Liver (tissue), 9 donors: Measurements from ENCODE around the gene TIMM29. TPM values are rescaled to one million over a fixed set of nuclear protein-coding genes. Genes with fewer than 3 reads are reported as not detected.

ENCODE experiments used
- DNase-seq: peaks from one replicate; pipeline ENCODE4 v3.0.0-alpha.2; 2017; ENCODE audit warnings: low spot score
- H3K27ac ChIP-seq, 2 donors: one replicate each; pipeline ENCODE4 v1.7.0; 2013; ENCODE audit warnings: inconsistent platforms in 2 of 2, low read length in 2 of 2, control low read depth in 1 of 2, low read depth in 1 of 2, mild to moderate bottlenecking in 1 of 2
- H3K27me3 ChIP-seq, 4 donors: one replicate each; pipeline versions ENCODE4 v1.6.1 to v1.7.0; 2013; ENCODE audit warnings: low read length in 3 of 4, inconsistent platforms in 1 of 4, mild to moderate bottlenecking in 1 of 4, moderate library complexity in 1 of 4; ENCODE audit not compliant: control insufficient read depth in 4 of 4, insufficient read depth in 4 of 4
- H3K36me3 ChIP-seq, 4 donors: one replicate each; pipeline versions ENCODE4 v1.6.1 to v1.7.0; 2013; ENCODE audit warnings: low read length in 3 of 4, mild to moderate bottlenecking in 3 of 4, low read depth in 1 of 4, moderate library complexity in 1 of 4; ENCODE audit not compliant: control insufficient read depth in 4 of 4, insufficient read depth in 3 of 4
- H3K4me1 ChIP-seq, 4 donors: one replicate each; pipeline versions ENCODE4 v1.6.1 to v1.7.0; 2013; ENCODE audit warnings: low read length in 3 of 4, mild to moderate bottlenecking in 3 of 4, moderate library complexity in 1 of 4; ENCODE audit not compliant: control insufficient read depth in 4 of 4, insufficient read depth in 4 of 4
- H3K4me3 ChIP-seq, 3 donors: one replicate each; pipeline versions ENCODE4 v1.6.1 to v1.7.0; 2013; ENCODE audit warnings: low read length in 3 of 3, control low read depth in 1 of 3, low read depth in 1 of 3, mild to moderate bottlenecking in 1 of 3
- H3K9ac ChIP-seq, 2 donors: one replicate each; pipeline ENCODE4 v1.7.0; 2013; ENCODE audit warnings: low read length in 2 of 2, mild to moderate bottlenecking in 2 of 2, moderate library complexity in 2 of 2, control low read depth in 1 of 2, low read depth in 1 of 2
- H3K9me3 ChIP-seq, 4 donors: one replicate each; pipeline versions ENCODE4 v1.6.1 to v1.7.0; 2013; ENCODE audit warnings: low read length in 3 of 4; ENCODE audit not compliant: control insufficient read depth in 4 of 4
- EGR1 ChIP-seq, 2 donors: IDR thresholded peaks; 2 replicates each; pipeline ENCODE4 v1.6.1; 2016 to 2018; ENCODE audit warnings: antibody characterized with exemption in 2 of 2, low read depth in 2 of 2
- FOXA1 ChIP-seq: IDR thresholded peaks from 2 replicates; pipeline ENCODE4 v1.6.1; 2016; ENCODE audit warnings: antibody characterized with exemption
- FOXA2 ChIP-seq: IDR thresholded peaks from 2 replicates; pipeline ENCODE4 v1.6.1; 2016; ENCODE audit warnings: antibody characterized with exemption
- GABPA ChIP-seq, 2 donors: IDR thresholded peaks in 1 of 2; conservative IDR thresholded peaks in 1 of 2; 2 replicates each; pipeline ENCODE4 v1.6.1; 2016; ENCODE audit warnings: antibody characterized with exemption in 2 of 2, mild to moderate bottlenecking in 1 of 2, moderate library complexity in 1 of 2
- HNF4A ChIP-seq, 2 donors: conservative IDR thresholded peaks; 2 replicates each; pipeline ENCODE4 v1.6.1; 2016; ENCODE audit warnings: antibody characterized with exemption in 2 of 2, mild to moderate bottlenecking in 2 of 2
- HNF4G ChIP-seq: IDR thresholded peaks from 2 replicates; pipeline ENCODE4 v1.6.1; 2016; ENCODE audit warnings: antibody characterized with exemption
- JUND ChIP-seq, 2 donors: IDR thresholded peaks; 2 replicates each; pipeline ENCODE4 v1.6.1; 2016; ENCODE audit warnings: antibody characterized with exemption in 2 of 2
- NR2F2 ChIP-seq: IDR thresholded peaks from 2 replicates; pipeline ENCODE4 v1.6.1; 2016; ENCODE audit warnings: antibody characterized with exemption
- RAD21 ChIP-seq, 2 donors: IDR thresholded peaks; 2 replicates each; pipeline ENCODE4 v1.6.1; 2016; ENCODE audit warnings: antibody characterized with exemption in 2 of 2, mild to moderate bottlenecking in 2 of 2
- RXRA ChIP-seq, 2 donors: IDR thresholded peaks; 2 replicates each; pipeline ENCODE4 v1.6.1; 2017 to 2018; ENCODE audit warnings: antibody characterized with exemption in 2 of 2, mild to moderate bottlenecking in 1 of 2
- SP1 ChIP-seq: IDR thresholded peaks from 2 replicates; pipeline ENCODE4 v1.6.1; 2018; ENCODE audit warnings: antibody characterized with exemption, mild to moderate bottlenecking
- TAF1 ChIP-seq: conservative IDR thresholded peaks from 2 replicates; pipeline ENCODE4 v1.6.1; 2016; ENCODE audit warnings: antibody characterized with exemption, mild to moderate bottlenecking
- YY1 ChIP-seq: IDR thresholded peaks from 2 replicates; pipeline ENCODE4 v1.6.1; 2016; ENCODE audit warnings: antibody characterized with exemption, mild to moderate bottlenecking
- WGBS: extraction: QIAGEN DNeasy Blood & Tissue Kit; methylation state at CpG from one replicate; pipeline ENCODE4 v1.1.7; 2013; 5-methylcytosine and 5-hydroxymethylcytosine counted together
- polyA plus RNA-seq, 2 donors: library from polyadenylated mRNA; stranded (reverse) in 1 of 2; unstranded in 1 of 2; fragments of 200-250 nt in 1 of 2; fragments of >200 nt in 1 of 2; fragmentation: Nextera tagmentation in 1 of 2; extraction: Ambion mirVana in 1 of 2; gene quantifications; one replicate each; pipeline versions ENCODE4 v1.2.1 to v1.2.3, GENCODE V29; 2013 to 2015
- total RNA-seq, 2 donors: library from RNA; depleted of rRNA; stranded (reverse); fragments of >200 nt; gene quantifications; one replicate each; pipeline ENCODE4 v1.2.3, GENCODE V29; 2014
- TF ChIP-seq, protein P1 (sequence below): IDR thresholded peaks from 2 replicates; pipeline ENCODE4 v1.6.1; 2016; ENCODE audit warnings: antibody characterized with exemption
- TF ChIP-seq, protein P2 (sequence below): IDR thresholded peaks from 2 replicates; pipeline ENCODE4 v1.6.1; 2016; ENCODE audit warnings: antibody characterized with exemption
- TF ChIP-seq, protein P3 (sequence below): fragments of 150-350 bp; IDR thresholded peaks from 2 replicates; pipeline ENCODE4 v1.5.1; 2017; ENCODE audit warnings: improper control_type of control experiment, low read depth, low read length; ENCODE audit not compliant: missing input control
- TF ChIP-seq, protein P4 (sequence below): IDR thresholded peaks from 2 replicates; pipeline ENCODE4 v1.6.1; 2016; ENCODE audit warnings: antibody characterized with exemption, mild to moderate bottlenecking
- TF ChIP-seq, protein P5 (sequence below): IDR thresholded peaks from 2 replicates; pipeline ENCODE4 v1.6.1; 2016; ENCODE audit warnings: antibody characterized with exemption
- donor health status: healthy.
- donor health status: healthy.
- donor health status: healthy.
- donor health status: healthy.
- donor health status: healthy.

TIMM29 gene
- total and polyA plus RNA-seq, 4 donors: 9.4 to 25.2 (median 14.6) TPM

DNA sequence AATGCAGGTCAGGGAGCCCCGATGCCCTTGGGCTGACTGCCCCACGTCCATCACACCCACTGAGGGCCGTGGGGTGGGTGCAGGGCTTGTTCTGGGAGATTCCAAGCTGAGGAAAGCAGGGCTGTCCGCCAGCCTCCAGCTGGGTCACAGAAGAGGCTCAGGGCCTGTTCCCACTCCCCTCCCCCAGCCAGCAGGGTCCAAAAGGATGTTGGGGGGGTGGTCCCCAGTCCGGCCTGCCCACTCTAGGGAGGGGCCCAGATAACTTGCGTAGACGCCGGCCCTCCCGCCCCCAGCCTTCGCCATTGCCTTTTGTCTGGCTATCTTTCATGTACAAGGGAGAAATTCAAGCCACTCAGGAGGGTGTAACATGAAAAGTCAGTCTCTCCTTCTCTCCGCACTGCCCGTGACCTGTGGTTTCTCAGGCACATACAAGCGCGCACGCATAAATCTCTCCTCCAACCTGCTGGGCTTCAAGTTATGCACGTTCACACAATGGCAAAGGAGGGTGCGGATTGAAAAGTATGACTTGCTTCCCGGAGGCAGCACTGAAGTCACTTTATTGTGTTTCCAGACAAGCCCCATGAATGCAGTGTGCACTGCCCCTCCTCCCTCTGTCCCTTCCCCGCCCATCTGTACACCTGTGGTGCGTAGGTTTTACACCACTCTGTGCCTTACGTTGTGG, 37.1 kb upstream of the TIMM29 start:
- Histone ChIP-seq H3K9me3 (no peaks in the 10 kb centered on the region), H3K27me3 (no peaks in the 10 kb centered on the region), H3K27ac (no peak overlapping the region), H3K9ac (no peak overlapping the region), H3K4me1 (peaks cover 0 to 8% (median 1%) of the 10 kb centered on the region in 4 donors), H3K36me3 (peaks cover 0 to 1% (median 0%) of the 10 kb centered on the region in 4 donors), H3K4me3 (no peak overlapping the region)
- DNase-seq: no peak
- TF ChIP-seq JUND (IDR thresholded peaks at IDR 0.05) (no peak), TAF1 (no peak), HNF4A (conservative IDR thresholded peaks at IDR 0.05) (no peak), EGR1 (IDR thresholded peaks at IDR 0.05; ENCODE audit: low read depth in 2 of 2) (no peak), RAD21 (IDR thresholded peaks at IDR 0.05) (no peak), NR2F2 (no peak), GABPA (IDR thresholded peaks at IDR 0.05 in 1 of 2, conservative IDR thresholded peaks at IDR 0.05 in 1 of 2) (no peak), HNF4G (no peak), FOXA2 (no peak), YY1 (no peak), RXRA (IDR thresholded peaks at IDR 0.05) (no peak), SP1 (no peak), FOXA1 (no peak)
- TF ChIP-seq, protein P1, sequence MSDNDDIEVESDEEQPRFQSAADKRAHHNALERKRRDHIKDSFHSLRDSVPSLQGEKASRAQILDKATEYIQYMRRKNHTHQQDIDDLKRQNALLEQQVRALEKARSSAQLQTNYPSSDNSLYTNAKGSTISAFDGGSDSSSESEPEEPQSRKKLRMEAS: no peak
- TF ChIP-seq, protein P2, sequence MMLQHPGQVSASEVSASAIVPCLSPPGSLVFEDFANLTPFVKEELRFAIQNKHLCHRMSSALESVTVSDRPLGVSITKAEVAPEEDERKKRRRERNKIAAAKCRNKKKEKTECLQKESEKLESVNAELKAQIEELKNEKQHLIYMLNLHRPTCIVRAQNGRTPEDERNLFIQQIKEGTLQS: no peak
- TF ChIP-seq, protein P3, sequence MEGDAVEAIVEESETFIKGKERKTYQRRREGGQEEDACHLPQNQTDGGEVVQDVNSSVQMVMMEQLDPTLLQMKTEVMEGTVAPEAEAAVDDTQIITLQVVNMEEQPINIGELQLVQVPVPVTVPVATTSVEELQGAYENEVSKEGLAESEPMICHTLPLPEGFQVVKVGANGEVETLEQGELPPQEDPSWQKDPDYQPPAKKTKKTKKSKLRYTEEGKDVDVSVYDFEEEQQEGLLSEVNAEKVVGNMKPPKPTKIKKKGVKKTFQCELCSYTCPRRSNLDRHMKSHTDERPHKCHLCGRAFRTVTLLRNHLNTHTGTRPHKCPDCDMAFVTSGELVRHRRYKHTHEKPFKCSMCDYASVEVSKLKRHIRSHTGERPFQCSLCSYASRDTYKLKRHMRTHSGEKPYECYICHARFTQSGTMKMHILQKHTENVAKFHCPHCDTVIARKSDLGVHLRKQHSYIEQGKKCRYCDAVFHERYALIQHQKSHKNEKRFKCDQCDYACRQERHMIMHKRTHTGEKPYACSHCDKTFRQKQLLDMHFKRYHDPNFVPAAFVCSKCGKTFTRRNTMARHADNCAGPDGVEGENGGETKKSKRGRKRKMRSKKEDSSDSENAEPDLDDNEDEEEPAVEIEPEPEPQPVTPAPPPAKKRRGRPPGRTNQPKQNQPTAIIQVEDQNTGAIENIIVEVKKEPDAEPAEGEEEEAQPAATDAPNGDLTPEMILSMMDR: no peak
- TF ChIP-seq, protein P4, sequence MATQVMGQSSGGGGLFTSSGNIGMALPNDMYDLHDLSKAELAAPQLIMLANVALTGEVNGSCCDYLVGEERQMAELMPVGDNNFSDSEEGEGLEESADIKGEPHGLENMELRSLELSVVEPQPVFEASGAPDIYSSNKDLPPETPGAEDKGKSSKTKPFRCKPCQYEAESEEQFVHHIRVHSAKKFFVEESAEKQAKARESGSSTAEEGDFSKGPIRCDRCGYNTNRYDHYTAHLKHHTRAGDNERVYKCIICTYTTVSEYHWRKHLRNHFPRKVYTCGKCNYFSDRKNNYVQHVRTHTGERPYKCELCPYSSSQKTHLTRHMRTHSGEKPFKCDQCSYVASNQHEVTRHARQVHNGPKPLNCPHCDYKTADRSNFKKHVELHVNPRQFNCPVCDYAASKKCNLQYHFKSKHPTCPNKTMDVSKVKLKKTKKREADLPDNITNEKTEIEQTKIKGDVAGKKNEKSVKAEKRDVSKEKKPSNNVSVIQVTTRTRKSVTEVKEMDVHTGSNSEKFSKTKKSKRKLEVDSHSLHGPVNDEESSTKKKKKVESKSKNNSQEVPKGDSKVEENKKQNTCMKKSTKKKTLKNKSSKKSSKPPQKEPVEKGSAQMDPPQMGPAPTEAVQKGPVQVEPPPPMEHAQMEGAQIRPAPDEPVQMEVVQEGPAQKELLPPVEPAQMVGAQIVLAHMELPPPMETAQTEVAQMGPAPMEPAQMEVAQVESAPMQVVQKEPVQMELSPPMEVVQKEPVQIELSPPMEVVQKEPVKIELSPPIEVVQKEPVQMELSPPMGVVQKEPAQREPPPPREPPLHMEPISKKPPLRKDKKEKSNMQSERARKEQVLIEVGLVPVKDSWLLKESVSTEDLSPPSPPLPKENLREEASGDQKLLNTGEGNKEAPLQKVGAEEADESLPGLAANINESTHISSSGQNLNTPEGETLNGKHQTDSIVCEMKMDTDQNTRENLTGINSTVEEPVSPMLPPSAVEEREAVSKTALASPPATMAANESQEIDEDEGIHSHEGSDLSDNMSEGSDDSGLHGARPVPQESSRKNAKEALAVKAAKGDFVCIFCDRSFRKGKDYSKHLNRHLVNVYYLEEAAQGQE: no peak
- TF ChIP-seq, protein P5, sequence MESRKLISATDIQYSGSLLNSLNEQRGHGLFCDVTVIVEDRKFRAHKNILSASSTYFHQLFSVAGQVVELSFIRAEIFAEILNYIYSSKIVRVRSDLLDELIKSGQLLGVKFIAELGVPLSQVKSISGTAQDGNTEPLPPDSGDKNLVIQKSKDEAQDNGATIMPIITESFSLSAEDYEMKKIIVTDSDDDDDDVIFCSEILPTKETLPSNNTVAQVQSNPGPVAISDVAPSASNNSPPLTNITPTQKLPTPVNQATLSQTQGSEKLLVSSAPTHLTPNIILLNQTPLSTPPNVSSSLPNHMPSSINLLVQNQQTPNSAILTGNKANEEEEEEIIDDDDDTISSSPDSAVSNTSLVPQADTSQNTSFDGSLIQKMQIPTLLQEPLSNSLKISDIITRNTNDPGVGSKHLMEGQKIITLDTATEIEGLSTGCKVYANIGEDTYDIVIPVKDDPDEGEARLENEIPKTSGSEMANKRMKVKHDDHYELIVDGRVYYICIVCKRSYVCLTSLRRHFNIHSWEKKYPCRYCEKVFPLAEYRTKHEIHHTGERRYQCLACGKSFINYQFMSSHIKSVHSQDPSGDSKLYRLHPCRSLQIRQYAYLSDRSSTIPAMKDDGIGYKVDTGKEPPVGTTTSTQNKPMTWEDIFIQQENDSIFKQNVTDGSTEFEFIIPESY: no peak
- WGBS: 76% methylated on average over 21 of the region's 21 CpGs
